ENCODE results near the gene PRR22. TPM values are rescaled to one million over a fixed set of nuclear protein-coding genes. Genes with fewer than 3 reads are reported as not detected.
"Not testable (repeated sequence)": the region's sequence is repeated elsewhere in the genome, so short reads cannot be mapped to it uniquely, and the experiment has no call there.

The PRR22 gene
- total RNA-seq, 1 donor from 2014 or later, result 0.53 TPM

- DNase-seq (ENCODE audit: low read depth) (no peak), FAIRE-seq (no peak)
- Histone ChIP-seq H3K27me3 (ENCODE audit: control insufficient read depth, insufficient read depth, low read length) (no peaks in the 10 kb centered on the region), H3K4me3 (ENCODE audit: low read depth, low read length) (no peak overlapping the region), H3K36me3 (ENCODE audit: control insufficient read depth, insufficient read depth, low read length) (peaks cover 36% of the 10 kb centered on the region)
- no peak for TF ChIP-seq CTCF (IDR thresholded peaks at IDR 0.05; ENCODE audit: insufficient read depth, low read length, severe bottlenecking)
Measured at GRCh38 chr19:5786593-5787408, 2.3 kb upstream of the PRR22 start.

- H3K27me3 ChIP-seq (ENCODE audit: control insufficient read depth, insufficient read depth, low read length), result no peaks in the 10 kb centered on the region
- TF ChIP-seq CTCF (IDR thresholded peaks at IDR 0.05; ENCODE audit: insufficient read depth, low read length, severe bottlenecking), result no peak
- FAIRE-seq (no peak), DNase-seq (ENCODE audit: low read depth) (no peak)
- H3K4me3 ChIP-seq (ENCODE audit: low read depth, low read length), result no peak overlapping the region
- H3K36me3 ChIP-seq (ENCODE audit: control insufficient read depth, insufficient read depth, low read length), result peaks cover 36% of the 10 kb centered on the region
Measured at GRCh38 chr19:5785423-5785822, 877 bp upstream of the PRR22 start.

GRCh38 chr19:5782945-5783919 lies 1.3 kb downstream of the PRR22 start:
- Histone ChIP-seq H3K36me3 (ENCODE audit: control insufficient read depth, insufficient read depth, low read length) (peaks cover 26% of the 10 kb centered on the region), H3K4me3 (ENCODE audit: low read depth, low read length) (no peak overlapping the region), H3K27me3 (ENCODE audit: control insufficient read depth, insufficient read depth, low read length) (no peaks in the 10 kb centered on the region)
- no peak for DNase-seq (ENCODE audit: low read depth)
- TF ChIP-seq CTCF (IDR thresholded peaks at IDR 0.05; ENCODE audit: insufficient read depth, low read length, severe bottlenecking), result no peak
- FAIRE-seq, result no peak

- Histone ChIP-seq H3K36me3 (ENCODE audit: control insufficient read depth, insufficient read depth, low read length) (peaks cover 19% of the 10 kb centered on the region), H3K4me3 (ENCODE audit: low read depth, low read length) (no peak overlapping the region), H3K27me3 (ENCODE audit: control insufficient read depth, insufficient read depth, low read length) (no peaks in the 10 kb centered on the region)
- no peak for DNase-seq (ENCODE audit: low read depth)
- no peak for FAIRE-seq
- TF ChIP-seq CTCF (IDR thresholded peaks at IDR 0.05; ENCODE audit: insufficient read depth, low read length, severe bottlenecking), result no peak
Measured at GRCh38 chr19:5782322-5782721, 2.2 kb downstream of the PRR22 start.

- H3K4me3 ChIP-seq (ENCODE audit: low read depth, low read length); H3K36me3 ChIP-seq (ENCODE audit: control insufficient read depth, insufficient read depth, low read length); FAIRE-seq; H3K27me3 ChIP-seq (ENCODE audit: control insufficient read depth, insufficient read depth, low read length); DNase-seq (ENCODE audit: low read depth): not testable (repeated sequence)
Measured at GRCh38 chr19:5780916-5781315, 3.6 kb downstream of the PRR22 start.

GRCh38 chr19:5778402-5778801 lies 6.1 kb downstream of the PRR22 start:
- H3K36me3 ChIP-seq (ENCODE audit: control insufficient read depth, insufficient read depth, low read length), result no peaks in the 10 kb centered on the region
- no peak for DNase-seq (ENCODE audit: low read depth)
- no peak overlapping the region for H3K4me3 ChIP-seq (ENCODE audit: low read depth, low read length)
- no peak for TF ChIP-seq CTCF (IDR thresholded peaks at IDR 0.05; ENCODE audit: insufficient read depth, low read length, severe bottlenecking)
- no peaks in the 10 kb centered on the region for H3K27me3 ChIP-seq (ENCODE audit: control insufficient read depth, insufficient read depth, low read length)
- FAIRE-seq, result no peak
